Heart left ventricle (tissue), 13 donors: ENCODE results near the gene GABRG2.

Source experiments
- CTCF ChIP-seq, 12 donors: fragments of 200-600 bp; sonication (generic) in 4 of 12; IDR thresholded peaks; one replicate each; pipeline versions ENCODE4 v1.5.0 to v1.8.0; 2018 to 2022; ENCODE audit warnings: antibody characterized with exemption in 12 of 12, mild to moderate bottlenecking in 5 of 12
- POLR2A ChIP-seq, 2 donors: fragments of 450-650 bp; IDR thresholded peaks; one replicate each; pipeline ENCODE4 v1.6.1; 2017; ENCODE audit warnings: antibody characterized with exemption in 2 of 2, mild to moderate bottlenecking in 2 of 2, moderate library complexity in 2 of 2
- donor health status: ischemic (EF 13 %, LVEDD 7.1; RV severe dilation, severe dysfunction).
- donor health status: DM: no; HTN: yes; CAD: no.
- donor health status: DM: no; HTN: no; CAD: no.
- donor health status: ischemic (EF 25% LVEDD 6.9; RV normal size, moderate dysfunction).
- donor health status: ischemic (EF 25% LVEDD 5.7; RV mildly dilated, moderate dysfunction).
- donor health status: ischemic (EF 35%, LVEDD 5.7; RV mildly dilated, moderate dysfunction).
- donor health status: nonischemic (EF 11% LVEDD 7.7; RV severe dilation, severe dysfunction).
- donor health status: DM: yes; HTN: yes; CAD: no.
- donor health status: PGD.
- donor health status: ischemic (EF 29% LVEDD 5.4; RV normal size, mild dysfunction).
- donor health status: nonischemic (EF 23%, LVEDD 6.1; RV moderate dilation, normal function).

- TF ChIP-seq POLR2A (IDR thresholded peaks at IDR 0.05) (no peak), CTCF (IDR thresholded peaks at IDR 0.05) (no peak)
These were observed 125.4 kb downstream of the GABRG2 start for GRCh38 chr5:162193012-162193411.
